Measurements from ENCODE around the gene EOLA2. TPM values are rescaled to one million over a fixed set of nuclear protein-coding genes. Genes with fewer than 3 reads are reported as not detected.
A peak's percentile ranks its signal among the peaks of the same experiment; 100 is the strongest.
"Not testable (repeated sequence)": the region's sequence is repeated elsewhere in the genome, so short reads cannot be mapped to it uniquely, and the experiment has no call there.

The EOLA2 gene
- total RNA-seq, 1 experiment from 2014 or later = 20.1 TPM

DNA sequence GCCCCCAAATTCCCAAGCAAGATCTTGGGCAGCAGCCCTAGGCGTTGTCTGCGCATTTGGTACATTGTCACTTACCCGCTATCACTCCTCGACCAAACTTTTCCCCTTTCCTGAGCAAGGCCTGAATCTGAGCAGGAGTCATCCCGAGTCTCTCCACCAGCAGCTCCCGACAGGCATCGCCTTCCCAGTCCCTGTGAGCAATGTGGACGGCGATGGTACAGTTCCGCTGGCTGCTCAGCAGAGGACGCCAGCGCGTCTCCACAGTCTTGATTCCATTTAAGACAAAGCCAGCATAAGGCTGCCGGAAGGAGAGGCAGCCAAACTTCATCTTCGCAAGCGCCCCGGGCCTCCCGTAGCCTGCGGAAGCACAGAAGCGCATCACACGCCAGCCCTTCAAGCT, 4.7 kb downstream of the EOLA2 start:
- not testable (repeated sequence) for DNase-seq (ENCODE audit: low read depth)

DNA sequence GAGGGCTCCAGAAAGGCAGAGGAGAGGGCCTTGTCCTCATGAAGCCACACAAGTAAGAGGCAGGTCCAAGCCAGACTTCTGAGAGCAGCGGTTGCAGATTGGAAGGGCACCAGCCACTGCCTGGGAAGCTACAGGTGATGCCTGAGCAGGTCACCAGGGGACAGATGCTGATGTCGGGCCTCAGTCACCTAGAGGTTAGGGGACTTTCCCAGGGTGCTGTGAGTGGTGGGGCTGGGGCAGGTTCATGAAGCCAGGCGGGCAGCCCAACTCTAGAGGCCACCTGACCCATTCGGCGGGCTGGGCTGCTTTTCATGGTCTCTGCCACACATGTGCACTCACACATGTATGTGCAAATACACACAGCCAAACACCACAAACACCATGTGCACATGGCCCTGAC, 5.3 kb downstream of the EOLA2 start:
- DNase-seq (ENCODE audit: low read depth) = not testable (repeated sequence)

DNA sequence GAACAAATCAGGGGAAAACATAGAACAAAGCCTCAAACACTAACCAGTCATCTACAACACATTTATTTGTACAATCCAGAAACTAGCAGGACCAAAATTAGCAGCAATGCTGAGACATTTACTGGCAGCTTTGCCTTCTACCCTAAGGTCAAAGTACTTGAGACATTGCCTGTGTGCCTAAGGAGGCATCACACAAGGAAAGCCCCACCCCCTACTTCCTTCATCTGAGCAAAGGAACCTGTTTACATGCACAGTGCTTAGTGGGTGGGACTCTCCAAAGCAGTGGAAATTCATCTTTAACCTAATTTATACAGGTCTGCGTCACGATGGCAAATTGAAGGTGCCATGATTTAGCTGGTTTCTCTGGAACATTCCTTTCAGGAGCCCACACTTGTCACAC, 6.1 kb downstream of the EOLA2 start:
- DNase-seq (ENCODE audit: low read depth) = not testable (repeated sequence)

DNA sequence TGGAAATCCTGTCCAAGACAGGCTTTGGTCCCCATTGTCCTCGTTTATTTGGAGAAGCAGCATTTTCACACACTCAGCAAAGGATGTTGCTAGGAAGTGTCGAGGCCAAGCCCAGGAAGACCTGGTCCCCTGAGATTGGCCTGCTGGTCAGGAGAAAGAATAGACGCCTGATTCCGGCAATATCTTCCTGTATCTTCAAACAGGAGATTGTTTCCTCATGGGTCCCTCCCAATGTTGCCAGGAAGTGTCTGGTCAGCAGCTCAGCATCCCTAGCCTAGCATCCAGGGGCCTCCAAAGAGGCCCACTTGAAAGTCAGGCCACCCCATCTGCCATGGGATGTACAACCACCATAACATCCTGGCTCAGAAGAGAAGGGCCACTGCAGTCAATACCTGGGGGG, 6.9 kb downstream of the EOLA2 start:
- not testable (repeated sequence) for DNase-seq (ENCODE audit: low read depth)

DNA sequence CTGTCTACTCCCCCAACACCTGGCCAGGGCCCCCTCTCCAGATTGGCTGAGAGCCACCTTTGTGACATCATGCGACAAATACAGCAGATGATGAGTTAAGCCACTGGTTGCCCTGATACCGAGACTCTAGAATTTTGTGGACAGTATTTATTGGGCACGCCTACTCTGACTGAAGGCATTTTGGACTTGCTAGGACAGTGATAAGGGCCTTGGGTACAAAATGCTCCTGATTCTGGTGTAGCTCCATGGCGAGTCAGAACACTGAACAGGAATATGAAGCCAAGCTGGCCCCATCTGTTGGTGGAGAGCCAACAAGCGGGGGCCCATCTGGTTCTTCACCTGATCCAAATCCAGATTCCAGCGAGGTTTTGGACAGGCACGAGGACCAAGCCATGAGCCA, 8.9 kb downstream of the EOLA2 start, which contains the start of gene HSFX4:
Gene HSFX4, plus strand, starts transcription at position 174 of the 400 bp plus-strand sequence. Its CDS starts 72 bp downstream, at position 246.
- DNase-seq (ENCODE audit: low read depth) = not testable (repeated sequence)

DNA sequence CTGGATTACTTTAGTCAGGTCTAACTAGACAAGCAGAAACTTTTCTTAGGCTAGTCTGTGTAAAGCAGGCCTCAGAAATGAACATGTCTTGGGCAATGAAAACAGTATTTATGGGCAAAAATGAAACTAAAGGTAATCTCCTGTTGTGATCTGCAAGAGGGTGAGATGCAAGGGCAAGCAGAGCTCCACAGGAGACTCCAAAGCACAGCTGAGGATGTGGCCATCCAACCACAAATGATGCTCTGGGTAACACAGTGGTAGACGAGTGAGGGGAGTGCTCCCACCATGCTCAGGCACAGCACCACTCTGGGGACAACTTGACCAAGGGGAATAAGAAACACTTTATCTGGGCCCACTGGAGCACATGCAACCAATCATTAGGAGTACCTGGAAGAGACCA, 9.7 kb downstream of the EOLA2 start:
- not testable (repeated sequence) for DNase-seq (ENCODE audit: low read depth)

DNA sequence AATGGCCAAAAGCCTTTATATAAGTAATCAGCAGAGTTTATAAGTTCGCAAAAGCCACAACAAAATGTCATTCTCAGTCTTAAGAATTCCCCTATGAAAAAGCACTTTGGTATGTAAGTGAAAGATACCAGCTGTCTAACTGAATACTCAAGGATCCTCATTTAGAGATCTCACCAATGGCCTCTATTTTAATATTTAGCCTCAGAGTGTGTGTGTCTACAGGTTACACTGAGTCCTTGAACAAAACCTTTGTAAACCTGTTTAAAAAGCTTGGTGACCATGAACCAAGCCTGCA, 10.4 kb downstream of the EOLA2 start:
- DNase-seq (ENCODE audit: low read depth) = not testable (repeated sequence)

DNA sequence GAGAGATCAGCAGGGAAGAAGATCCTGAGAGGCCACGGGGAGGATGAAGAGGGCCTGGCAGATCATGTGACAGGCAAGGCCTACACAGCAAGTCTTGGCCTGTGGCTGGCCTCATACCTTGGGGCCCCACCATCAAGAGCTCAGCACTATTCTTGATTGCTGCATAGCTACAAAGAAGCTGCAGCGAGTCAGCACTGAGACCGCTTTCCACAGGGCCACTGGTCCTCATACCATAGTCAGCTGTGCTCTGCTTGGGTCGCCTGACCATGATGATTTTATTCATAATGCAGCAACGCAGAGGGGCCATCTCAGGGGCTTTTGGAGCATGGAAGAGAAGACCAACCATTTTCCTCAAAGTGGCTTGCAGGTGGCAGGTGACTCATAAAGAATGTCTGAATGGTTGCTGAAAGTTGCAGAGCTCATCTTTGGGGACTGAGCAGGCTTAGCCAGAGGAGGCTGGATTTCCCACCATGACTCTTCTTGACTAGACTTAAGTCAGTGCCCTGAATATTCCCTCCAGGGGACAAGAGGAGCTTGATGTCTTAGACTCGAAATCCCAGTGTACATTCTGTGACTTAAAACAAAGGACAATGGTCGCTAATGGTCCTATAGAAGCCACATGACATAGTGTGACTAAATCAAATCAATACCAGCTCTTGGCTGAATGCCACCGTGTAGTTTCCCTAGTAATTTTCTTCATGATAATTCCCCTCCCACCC, 10.9 kb downstream of the EOLA2 start:
- not testable (repeated sequence) for DNase-seq (ENCODE audit: low read depth)

DNA sequence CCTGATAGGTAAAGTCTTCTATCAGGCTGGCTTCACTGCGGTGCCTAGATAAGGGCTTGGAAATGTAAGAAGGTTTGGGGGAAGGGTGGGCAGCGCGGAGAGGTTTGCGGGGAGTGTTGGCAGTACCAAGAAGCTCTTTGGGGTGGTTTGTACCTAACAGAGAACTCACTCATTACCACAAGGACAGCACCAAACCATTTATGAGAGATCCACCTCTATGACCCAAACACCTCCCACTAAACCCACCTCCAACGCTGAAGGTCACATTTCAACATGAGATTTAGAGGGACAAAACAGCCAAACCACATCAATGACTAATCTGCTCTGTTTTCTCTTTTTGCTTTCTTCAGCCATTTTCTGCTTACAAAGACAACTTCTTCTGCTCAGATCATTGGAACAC, 13.9 kb downstream of the EOLA2 start:
- DNase-seq (ENCODE audit: low read depth) = not testable (repeated sequence)

DNA sequence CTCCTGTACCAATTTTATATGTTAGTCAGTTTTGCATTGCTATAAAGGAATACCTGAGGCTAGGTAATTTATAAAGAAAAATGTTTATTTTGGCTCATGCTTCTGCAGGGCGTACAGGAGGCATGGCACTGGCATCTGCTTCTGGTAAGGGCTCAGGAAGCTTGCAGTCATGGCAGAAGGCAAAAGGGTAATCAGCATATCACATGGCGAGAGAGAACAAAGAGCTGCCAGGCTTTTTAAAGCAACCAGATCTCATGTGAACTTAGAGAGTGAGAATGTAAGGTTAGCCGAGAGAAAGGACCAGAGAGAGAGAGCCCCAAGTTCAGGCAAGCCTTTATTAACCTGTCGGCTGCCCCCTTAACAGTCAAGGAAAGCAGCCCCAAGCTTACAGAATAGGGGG, 14.5 kb downstream of the EOLA2 start:
- DNase-seq (ENCODE audit: low read depth) = not testable (repeated sequence)

DNA sequence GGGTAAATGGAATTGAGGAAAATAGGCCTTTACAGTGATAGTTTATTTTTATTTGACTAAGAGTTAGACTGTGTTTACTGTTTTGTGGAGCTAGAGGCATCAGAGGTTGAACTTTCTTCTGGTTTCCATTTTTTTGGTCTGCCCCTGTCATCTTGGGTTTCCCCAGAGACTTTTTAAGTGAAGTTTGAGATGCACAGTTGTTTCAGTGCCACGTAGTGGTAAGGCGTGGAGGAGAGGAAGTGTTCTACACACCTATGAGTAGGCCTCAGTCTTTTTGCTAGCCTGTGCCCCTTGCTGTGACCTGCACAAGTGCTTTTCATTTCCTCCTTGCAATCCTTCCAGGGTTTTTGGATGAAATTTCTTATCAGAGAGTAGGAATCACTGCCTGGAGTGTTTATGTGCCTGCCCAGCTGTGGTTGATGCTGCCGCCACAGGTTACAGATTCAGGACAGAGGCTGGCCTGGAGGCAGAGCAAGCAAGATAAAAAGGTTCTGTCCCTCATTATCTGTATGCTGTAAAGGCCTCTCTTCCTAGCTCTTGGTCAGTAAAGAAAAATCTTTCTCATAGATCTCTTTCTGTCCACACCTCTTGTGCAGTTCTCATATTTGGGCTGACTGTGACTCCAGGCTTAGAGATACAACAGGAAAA, 21.4 kb downstream of the EOLA2 start:
- no peak for DNase-seq (ENCODE audit: low read depth)

DNA sequence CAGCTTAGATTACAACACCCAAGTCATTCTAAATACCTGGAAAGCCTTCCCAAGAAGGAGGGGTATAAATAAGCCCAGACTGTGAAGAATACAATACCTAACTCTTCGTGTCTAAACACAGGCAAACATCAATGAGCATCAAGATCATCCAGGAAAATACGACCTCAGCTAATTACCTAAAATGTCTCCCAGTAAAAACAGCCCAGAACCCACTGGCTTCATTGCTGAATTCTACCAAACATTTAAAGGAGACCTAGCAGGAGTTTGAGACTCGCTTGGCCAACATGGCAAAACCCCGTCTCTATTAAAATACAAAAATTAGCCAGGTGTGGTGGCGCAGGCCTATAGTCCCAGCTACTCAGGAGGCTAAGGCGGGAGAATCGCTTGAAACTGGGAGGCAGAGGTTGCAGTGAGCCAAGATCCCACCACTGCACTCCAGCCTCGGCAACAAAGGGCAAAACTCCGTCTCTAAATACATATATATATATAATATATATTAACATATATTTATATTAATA, 28.1 kb downstream of the EOLA2 start:
- no peak for DNase-seq (ENCODE audit: low read depth)

DNA sequence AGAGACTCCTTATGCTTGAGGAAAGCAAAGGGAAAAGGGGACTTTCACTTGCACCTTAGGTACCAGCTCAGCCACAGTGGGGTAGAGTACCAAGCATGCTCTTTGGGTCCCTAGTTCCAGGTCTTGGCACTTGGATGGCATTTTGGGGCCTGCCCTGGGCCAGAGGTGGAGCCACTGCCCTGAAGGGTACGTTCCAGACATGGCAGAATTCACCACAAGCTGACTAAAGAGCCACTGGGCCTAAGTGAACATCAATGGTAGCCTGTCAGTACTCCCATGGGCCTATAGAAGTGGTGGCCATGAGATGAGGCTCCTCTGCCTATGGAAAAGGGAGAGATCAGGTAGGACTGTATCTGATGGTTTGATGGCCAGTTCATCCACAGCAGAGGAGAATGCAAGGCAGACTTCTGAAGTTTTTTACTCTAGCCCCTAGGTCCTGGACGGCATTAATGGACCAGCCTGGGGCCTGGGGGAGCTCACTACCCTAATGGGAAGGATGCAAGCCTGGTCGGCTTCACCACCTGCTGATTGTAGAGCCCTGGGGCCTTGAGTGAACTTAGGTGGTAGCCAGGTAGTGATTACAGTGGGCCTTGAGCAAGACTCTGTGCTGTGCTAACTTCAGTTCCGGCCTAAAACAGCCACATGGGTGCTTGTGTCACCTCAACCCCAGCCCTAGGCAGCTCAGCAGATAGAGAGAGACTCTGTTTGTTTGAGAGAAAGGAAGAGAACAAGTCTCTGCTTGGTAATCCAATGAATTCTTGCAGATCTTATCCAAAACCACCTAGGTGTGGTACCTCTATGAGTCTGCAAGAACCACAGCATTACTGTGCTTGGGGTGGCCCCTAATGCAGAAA, 28.7 kb downstream of the EOLA2 start:
- no peak for DNase-seq (ENCODE audit: low read depth)

DNA sequence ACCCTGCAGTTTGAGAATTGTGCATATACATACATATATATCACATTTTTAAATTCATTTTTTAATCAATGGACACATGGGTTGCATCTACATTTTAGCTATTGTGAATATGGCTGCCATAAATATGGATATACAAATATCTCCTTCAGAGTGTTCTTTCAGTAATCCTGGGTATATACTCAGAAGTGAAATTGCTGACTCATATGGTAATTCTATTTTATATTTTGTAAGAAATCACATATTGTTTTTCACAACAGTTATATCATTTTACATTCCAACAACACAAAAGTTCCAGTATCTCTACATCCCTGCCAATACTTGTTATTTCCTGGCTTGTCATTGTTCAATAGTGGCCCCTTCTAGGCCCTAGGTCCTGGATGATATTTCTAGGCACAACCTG, 29.6 kb downstream of the EOLA2 start:
- DNase-seq (ENCODE audit: low read depth) = no peak

DNA sequence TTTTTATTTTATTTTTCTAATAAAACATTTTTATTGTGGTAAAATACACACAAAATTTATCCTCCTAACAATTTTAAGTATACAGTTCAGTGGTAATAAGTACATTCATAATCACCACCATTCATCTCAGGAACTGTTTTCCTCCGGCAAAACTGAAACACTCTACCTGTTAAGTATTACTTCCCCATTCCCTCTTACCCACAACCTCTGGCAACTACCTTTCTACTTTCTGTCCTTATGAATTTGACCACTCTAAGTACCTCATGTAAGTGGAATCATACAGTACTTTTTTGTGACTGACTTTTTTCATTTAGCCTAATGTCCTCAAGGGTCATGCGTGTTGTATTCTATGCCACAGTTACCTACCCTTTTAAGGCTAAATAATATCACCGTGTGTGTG, 30.0 kb downstream of the EOLA2 start:
- no peak for DNase-seq (ENCODE audit: low read depth)

DNA sequence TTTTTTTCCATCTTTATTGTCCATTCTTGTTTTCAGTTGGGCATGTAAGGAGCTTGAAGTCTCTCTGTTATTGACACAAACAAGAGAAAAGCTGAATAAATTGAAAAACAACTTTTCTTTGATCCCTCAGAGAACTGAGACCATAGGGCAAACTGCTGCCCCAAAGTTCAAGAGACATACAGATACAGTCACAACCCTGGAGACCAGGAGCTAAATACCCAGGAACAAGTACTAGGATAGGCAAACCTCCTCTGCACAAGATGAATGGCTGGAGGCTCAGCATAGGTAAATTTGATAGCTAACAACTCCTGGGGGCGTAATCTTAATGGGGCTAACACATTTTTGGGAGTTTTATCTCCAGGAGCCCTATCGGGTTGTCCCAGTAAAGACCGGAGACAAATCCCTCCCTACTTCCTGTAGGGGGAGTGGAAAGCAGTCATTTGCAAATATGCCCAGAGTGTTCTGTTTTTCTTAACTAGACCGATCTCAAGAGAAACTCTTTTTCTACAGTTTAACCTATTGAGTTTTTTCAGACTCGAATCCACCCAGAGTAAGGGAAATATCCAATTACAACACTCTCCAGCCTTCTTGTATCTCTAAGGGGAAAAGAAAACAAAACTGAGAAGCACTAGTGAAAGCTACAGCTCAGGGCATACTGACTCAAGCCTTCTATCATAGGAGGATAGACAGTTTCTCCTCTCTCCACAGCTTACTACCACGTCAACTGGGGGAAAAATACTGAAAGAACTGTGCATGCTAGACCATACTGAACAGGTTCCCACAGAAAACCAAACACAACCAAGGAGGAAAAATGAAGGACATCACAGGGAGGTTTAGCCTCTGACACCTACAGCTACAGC, 34.2 kb downstream of the EOLA2 start:
- peak; percentile 9 for DNase-seq (ENCODE audit: low read depth)

DNA sequence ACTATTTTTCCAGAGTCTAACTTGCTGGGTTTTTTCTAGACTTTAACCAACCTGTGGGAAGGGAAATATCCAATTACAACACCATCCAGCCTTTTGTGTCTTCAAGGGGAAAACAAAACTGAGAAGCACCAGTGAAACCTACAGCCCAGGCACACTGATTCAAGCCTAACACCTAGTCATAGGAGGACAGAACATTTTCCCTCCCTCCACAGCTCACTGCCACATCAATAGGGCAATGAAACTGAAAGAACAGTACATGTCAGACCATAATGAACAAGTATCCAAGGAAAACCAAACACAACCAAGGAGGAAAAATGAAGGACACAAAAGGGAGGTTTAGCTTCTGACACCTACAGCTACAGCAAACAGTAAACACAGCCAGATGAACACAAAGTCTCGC, 39.7 kb downstream of the EOLA2 start:
- DNase-seq (ENCODE audit: low read depth) = no peak

DNA sequence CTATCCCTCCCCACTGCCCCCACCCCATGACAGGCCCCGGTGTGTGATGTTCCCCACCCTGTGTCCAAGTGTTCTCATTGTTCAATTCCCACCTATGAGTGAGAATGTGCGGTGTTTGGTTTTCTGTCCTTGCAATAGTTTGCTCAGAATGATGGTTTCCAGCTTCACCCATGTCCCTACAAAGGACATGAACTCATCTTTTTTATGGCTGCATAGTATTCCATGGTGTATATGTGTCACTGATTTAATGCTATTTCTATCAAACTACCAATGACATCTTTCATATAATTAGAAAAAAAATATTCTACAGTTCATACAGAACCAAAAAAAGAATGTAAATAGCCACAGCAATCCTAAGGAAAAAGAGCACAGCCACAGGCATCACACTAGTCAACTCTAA, 47.5 kb downstream of the EOLA2 start:
- DNase-seq (ENCODE audit: low read depth) = not testable (repeated sequence)

All from LHCN-M2 (cell line).